Activated T-helper 1 cell treated with anti-CD3 and anti-CD28 coated beads, Interleukin-12 subunit alpha, Interleukin-12 subunit beta, Interleukin-2, Interleukin-4 antibody, amounts not matched to agents 30 ng/mL and 10 ng/mL and 1 ng/mL, durations not matched to agents 14 hours and 24 hours and 36 hours (primary cell): ENCODE measurements around the gene WDFY4. TPM values are rescaled to one million over a fixed set of nuclear protein-coding genes. Genes with fewer than 3 reads are reported as not detected.

ENCODE experiments used
- DNase-seq: peaks from one replicate; pipeline ENCODE4 v3.0.0; 2021; ENCODE audit warnings: low spot score
- H3K27ac Mint-ChIP-seq: one replicate; pipeline ENCODE4 v1.8.0; 2021; ENCODE audit warnings: mild to moderate bottlenecking, mixed read lengths
- H3K27me3 Mint-ChIP-seq: one replicate; pipeline ENCODE4 v1.8.0; 2022; ENCODE audit warnings: mild to moderate bottlenecking, moderate library complexity, mixed read lengths; ENCODE audit not compliant: insufficient read depth
- H3K36me3 Mint-ChIP-seq: one replicate; pipeline ENCODE4 v1.8.0; 2021; ENCODE audit warnings: low read depth, mixed read lengths
- H3K4me1 Mint-ChIP-seq: one replicate; pipeline ENCODE4 v1.8.0; 2021; ENCODE audit warnings: low read depth, mixed read lengths
- H3K4me3 Mint-ChIP-seq: one replicate; pipeline ENCODE4 v1.8.0; 2021; ENCODE audit warnings: mild to moderate bottlenecking, moderate library complexity, mixed read lengths
- H3K9me3 Mint-ChIP-seq: one replicate; pipeline ENCODE4 v1.8.0; 2021; ENCODE audit warnings: mixed read lengths
- intact Hi-C: fragments of 100-400 bp; cut with micrococcal nuclease; formaldehyde crosslinking; loops from one replicate; pipeline ENCODE4 v1.15.1; 2024
- total RNA-seq: library from RNA; stranded (reverse); gene quantifications from 2 replicates; pipeline ENCODE4 v1.2.3, GENCODE V29; 2022

The WDFY4 gene
- total RNA-seq, 1 donor from 2014 or later = 0.08 TPM

GRCh38 chr10:48797830-48798229, 113.2 kb downstream of the WDFY4 start:
- H3K4me1 Mint-ChIP-seq = peaks cover 26% of the 10 kb centered on the region
- H3K27ac Mint-ChIP-seq = no peak overlapping the region
- H3K9me3 Mint-ChIP-seq = peaks cover 8% of the 10 kb centered on the region
- DNase-seq = no peak
- H3K27me3 Mint-ChIP-seq = peaks cover 2% of the 10 kb centered on the region
- intact Hi-C loops = no loop called here
- H3K36me3 Mint-ChIP-seq = peaks cover 5% of the 10 kb centered on the region
- H3K4me3 Mint-ChIP-seq = no peak overlapping the region

- no peak for DNase-seq
- H3K4me1 Mint-ChIP-seq = peaks cover 34% of the 10 kb centered on the region
- intact Hi-C loops = no loop called here
- no peak overlapping the region for H3K27ac Mint-ChIP-seq
- no peak overlapping the region for H3K4me3 Mint-ChIP-seq
- peaks cover 2% of the 10 kb centered on the region for H3K27me3 Mint-ChIP-seq
- peaks cover 8% of the 10 kb centered on the region for H3K9me3 Mint-ChIP-seq
- peaks cover 5% of the 10 kb centered on the region for H3K36me3 Mint-ChIP-seq
Observed at GRCh38 chr10:48798481-48799254, 114.0 kb downstream of the WDFY4 start.

GRCh38 chr10:48799341-48800006, 114.8 kb downstream of the WDFY4 start:
- H3K36me3 Mint-ChIP-seq = peaks cover 5% of the 10 kb centered on the region
- peaks cover 8% of the 10 kb centered on the region for H3K9me3 Mint-ChIP-seq
- peak overlapping the region; percentile 42 for H3K27ac Mint-ChIP-seq
- DNase-seq = no peak
- peaks cover 2% of the 10 kb centered on the region for H3K27me3 Mint-ChIP-seq
- intact Hi-C loops = loop anchor here (5.0 to 10.0 kb wide), 4 partner anchors 142 to 735 kb away; partner anchors contain the start of gene ERCC6
- no peak overlapping the region for H3K4me3 Mint-ChIP-seq
- H3K4me1 Mint-ChIP-seq = peaks cover 40% of the 10 kb centered on the region

GRCh38 chr10:48800007-48800675, 115.5 kb downstream of the WDFY4 start:
- H3K36me3 Mint-ChIP-seq = peaks cover 5% of the 10 kb centered on the region
- H3K4me1 Mint-ChIP-seq = peaks cover 47% of the 10 kb centered on the region
- H3K27ac Mint-ChIP-seq = peak overlapping the region; percentile 83
- peaks cover 2% of the 10 kb centered on the region for H3K27me3 Mint-ChIP-seq
- H3K9me3 Mint-ChIP-seq = peaks cover 8% of the 10 kb centered on the region
- H3K4me3 Mint-ChIP-seq = peak overlapping the region; percentile 68
- no peak for DNase-seq
- intact Hi-C loops = loop anchor here (5.0 to 10.0 kb wide), 4 partner anchors 143 to 735 kb away; partner anchors contain the start of gene ERCC6

- no peak for DNase-seq
- H3K4me3 Mint-ChIP-seq = no peak overlapping the region
- intact Hi-C loops = loop anchor here (5.0 to 10.0 kb wide), 4 partner anchors 144 to 734 kb away; partner anchors contain the start of gene ERCC6
- peaks cover 49% of the 10 kb centered on the region for H3K4me1 Mint-ChIP-seq
- H3K36me3 Mint-ChIP-seq = peaks cover 5% of the 10 kb centered on the region
- H3K27ac Mint-ChIP-seq = no peak overlapping the region
- H3K27me3 Mint-ChIP-seq = peaks cover 2% of the 10 kb centered on the region
- H3K9me3 Mint-ChIP-seq = peaks cover 8% of the 10 kb centered on the region
Observed at GRCh38 chr10:48801001-48801421, 116.3 kb downstream of the WDFY4 start.

- Mint-ChIP-seq H3K4me1 (peaks cover 49% of the 10 kb centered on the region), H3K4me3 (no peak overlapping the region), H3K27me3 (peaks cover 4% of the 10 kb centered on the region), H3K27ac (peak overlapping the region; percentile 27), H3K9me3 (peaks cover 8% of the 10 kb centered on the region), H3K36me3 (peaks cover 5% of the 10 kb centered on the region)
- intact Hi-C loops = loop anchor here (5.0 to 10.0 kb wide), 4 partner anchors 145 to 732 kb away; partner anchors contain the start of gene ERCC6
- peak; percentile 10 for DNase-seq
Observed at GRCh38 chr10:48802611-48803071, 118.0 kb downstream of the WDFY4 start.

GRCh38 chr10:48803801-48804584, 119.3 kb downstream of the WDFY4 start:
- Mint-ChIP-seq H3K9me3 (peaks cover 8% of the 10 kb centered on the region), H3K4me3 (no peak overlapping the region), H3K36me3 (peaks cover 5% of the 10 kb centered on the region), H3K27me3 (peaks cover 4% of the 10 kb centered on the region), H3K4me1 (peaks cover 49% of the 10 kb centered on the region), H3K27ac (no peak overlapping the region)
- intact Hi-C loops = loop anchor here (5.0 to 10.0 kb wide), 4 partner anchors 147 to 731 kb away; partner anchors contain the start of gene ERCC6
- no peak for DNase-seq

GRCh38 chr10:48804740-48805182, 120.1 kb downstream of the WDFY4 start:
- DNase-seq = no peak
- Mint-ChIP-seq H3K27ac (no peak overlapping the region), H3K27me3 (peaks cover 4% of the 10 kb centered on the region), H3K4me1 (peaks cover 49% of the 10 kb centered on the region), H3K4me3 (peak overlapping the region; percentile 23), H3K36me3 (peaks cover 5% of the 10 kb centered on the region), H3K9me3 (peaks cover 8% of the 10 kb centered on the region)
- intact Hi-C loops = loop anchor here (5.0 to 10.0 kb wide), 4 partner anchors 147 to 730 kb away; partner anchors contain the start of gene ERCC6

- Mint-ChIP-seq H3K27ac (no peak overlapping the region), H3K9me3 (peaks cover 2% of the 10 kb centered on the region), H3K36me3 (peaks cover under 1% of the 10 kb centered on the region), H3K27me3 (peaks cover 3% of the 10 kb centered on the region), H3K4me1 (peaks cover 42% of the 10 kb centered on the region), H3K4me3 (no peak overlapping the region)
- DNase-seq = no peak
- intact Hi-C loops = loop anchor here (10.0 kb wide), 1 partner anchor 729 kb away; the partner anchor contains the start of gene ERCC6
Observed at GRCh38 chr10:48805411-48805810, 120.7 kb downstream of the WDFY4 start.

- Mint-ChIP-seq H3K4me3 (no peak overlapping the region), H3K9me3 (no peaks in the 10 kb centered on the region), H3K27me3 (peaks cover 2% of the 10 kb centered on the region), H3K36me3 (no peaks in the 10 kb centered on the region), H3K27ac (no peak overlapping the region), H3K4me1 (peaks cover 41% of the 10 kb centered on the region)
- intact Hi-C loops = loop anchor here (10.0 kb wide), 1 partner anchor 729 kb away; the partner anchor contains the start of gene ERCC6
- no peak for DNase-seq
Observed at GRCh38 chr10:48805848-48806247, 121.2 kb downstream of the WDFY4 start.

- no peaks in the 10 kb centered on the region for H3K9me3 Mint-ChIP-seq
- peaks cover 2% of the 10 kb centered on the region for H3K27me3 Mint-ChIP-seq
- DNase-seq = no peak
- peaks cover 39% of the 10 kb centered on the region for H3K4me1 Mint-ChIP-seq
- no peak overlapping the region for H3K27ac Mint-ChIP-seq
- no peak overlapping the region for H3K4me3 Mint-ChIP-seq
- intact Hi-C loops = loop anchor here (10.0 kb wide), 1 partner anchor 728 kb away; the partner anchor contains the start of gene ERCC6
- no peaks in the 10 kb centered on the region for H3K36me3 Mint-ChIP-seq
Observed at GRCh38 chr10:48806342-48806741, 121.7 kb downstream of the WDFY4 start.
